GM19099 (cell line): ENCODE measurements around the gene WSB2.

Experiments
- POLR2A ChIP-seq: IDR thresholded peaks from 3 replicates; pipeline ENCODE4 v1.6.1; 2011; ENCODE audit warnings: low read depth; ENCODE audit not compliant: insufficient read length; ENCODE audit errors: extremely low read depth

WSB2 gene

DNA sequence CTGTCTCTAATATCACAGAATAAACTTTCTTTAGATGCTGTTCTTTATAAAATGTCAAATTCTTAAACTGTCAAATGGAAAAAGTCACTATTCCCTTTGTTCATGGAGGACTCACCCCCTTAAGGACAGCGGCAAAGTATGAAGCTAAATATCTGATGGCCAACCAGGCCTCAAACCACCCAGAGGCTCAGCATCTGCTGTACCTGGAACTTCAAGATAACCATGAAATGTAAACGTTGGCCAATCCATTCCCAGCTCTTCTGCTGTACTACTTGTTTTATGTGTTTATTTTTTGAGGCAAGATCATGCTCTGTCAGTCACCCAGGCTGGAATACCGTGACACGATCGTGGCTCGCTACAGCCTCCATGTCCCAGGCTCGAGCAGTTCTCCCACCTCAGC is 28.8 kb downstream of the WSB2 start:
- no peak for TF ChIP-seq POLR2A

DNA sequence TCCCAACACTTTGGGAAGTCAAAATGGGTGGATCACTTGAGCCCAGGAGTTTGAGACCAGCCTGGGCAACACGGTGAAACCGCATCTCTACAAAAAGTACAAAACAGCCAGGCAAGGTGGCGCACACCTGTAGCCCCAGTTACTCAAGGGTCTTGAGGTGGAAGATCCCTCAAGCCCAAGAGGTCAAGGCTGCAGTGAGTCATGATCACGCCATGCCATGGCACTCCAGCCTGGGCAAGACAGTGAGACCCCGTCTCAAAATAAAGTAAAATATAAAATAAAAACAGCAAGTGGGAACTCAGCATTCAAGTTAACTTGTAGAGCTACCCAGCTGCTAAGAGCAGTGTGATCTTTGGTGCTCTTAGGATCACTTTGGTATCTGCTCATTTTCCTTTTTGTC is 31.8 kb downstream of the WSB2 start:
- no peak for TF ChIP-seq POLR2A

DNA sequence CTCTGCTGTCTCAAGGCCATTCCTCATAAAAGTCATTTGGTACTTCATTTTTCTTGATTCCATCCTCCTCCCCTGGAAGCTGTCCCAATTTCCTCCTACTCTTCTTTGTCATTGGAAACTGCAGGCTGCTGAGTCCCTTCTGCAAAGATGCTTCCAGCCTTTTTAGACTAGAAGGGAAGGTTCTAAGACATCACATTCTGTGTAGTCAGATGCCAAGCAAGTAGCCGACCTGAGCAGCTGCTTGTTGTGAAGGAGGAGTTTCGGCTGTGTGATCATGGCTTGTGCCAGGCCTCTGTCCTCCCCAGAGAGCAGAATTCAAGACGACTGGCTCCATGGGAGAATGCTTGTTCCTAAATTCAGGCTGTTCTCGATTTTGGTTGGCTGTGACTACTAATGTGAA is 35.8 kb downstream of the WSB2 start:
- no peak for TF ChIP-seq POLR2A

DNA sequence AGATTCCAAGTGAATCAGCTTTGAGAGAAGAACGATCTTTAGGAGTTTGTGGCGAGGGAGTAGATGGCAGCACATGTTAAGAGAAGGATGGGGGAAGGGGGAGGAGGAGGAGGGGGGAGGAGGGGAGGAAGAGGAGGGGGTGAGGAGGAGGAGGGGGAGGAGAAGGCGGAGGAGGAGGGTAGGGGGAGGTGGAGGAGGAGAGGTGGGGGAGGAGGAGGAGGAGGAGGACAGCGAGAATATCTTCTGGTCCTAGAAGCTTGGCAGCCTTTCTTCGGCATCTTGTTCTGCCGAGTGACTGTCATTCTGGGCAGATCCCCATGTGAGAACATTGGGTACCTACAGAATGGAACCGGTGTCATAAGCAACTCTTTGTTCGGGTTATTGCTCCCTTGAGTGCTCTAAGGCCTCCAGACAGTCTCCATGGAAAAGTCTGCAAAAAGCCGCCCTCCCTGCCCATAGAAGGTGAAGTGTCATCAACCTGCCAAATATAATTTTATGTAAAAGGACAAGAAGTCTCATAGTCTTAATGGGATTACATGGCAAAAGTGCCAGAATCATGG is 37.6 kb downstream of the WSB2 start:
- no peak for TF ChIP-seq POLR2A

GRCh38 chr12:118022728-118023109 is 38.3 kb downstream of the WSB2 start:
- no peak for TF ChIP-seq POLR2A

DNA sequence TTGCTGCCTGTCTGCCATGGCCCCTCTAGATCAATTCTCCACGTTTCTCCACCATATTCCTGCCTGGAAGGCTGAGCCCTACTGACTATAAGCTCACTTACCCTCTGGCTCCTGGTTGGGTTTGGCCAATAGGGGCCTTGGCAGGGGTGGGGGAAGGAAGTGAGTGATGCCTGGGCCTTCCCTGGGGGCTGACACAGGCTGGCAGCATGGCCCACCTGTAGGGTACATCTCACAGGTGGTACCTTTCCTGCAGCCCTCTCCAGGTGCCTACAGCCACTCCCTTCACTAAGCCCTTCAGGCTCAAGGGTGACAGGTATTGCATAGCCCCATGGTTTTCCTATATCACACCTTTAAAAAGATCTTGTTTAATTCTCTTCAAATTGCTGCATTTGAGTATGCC is 40.9 kb downstream of the WSB2 start:
- TF ChIP-seq POLR2A = no peak

GRCh38 chr12:118017926-118018325 is 43.1 kb downstream of the WSB2 start:
- no peak for TF ChIP-seq POLR2A

- TF ChIP-seq POLR2A = peak; percentile 91
Measured at GRCh38 chr12:118016424-118017264, 44.3 kb downstream of the WSB2 start, which contains the start of gene RFC5. TSS of gene RFC5 (plus strand) at chr12:118016703. CDS start at chr12:118016828, 125 bp downstream.

DNA sequence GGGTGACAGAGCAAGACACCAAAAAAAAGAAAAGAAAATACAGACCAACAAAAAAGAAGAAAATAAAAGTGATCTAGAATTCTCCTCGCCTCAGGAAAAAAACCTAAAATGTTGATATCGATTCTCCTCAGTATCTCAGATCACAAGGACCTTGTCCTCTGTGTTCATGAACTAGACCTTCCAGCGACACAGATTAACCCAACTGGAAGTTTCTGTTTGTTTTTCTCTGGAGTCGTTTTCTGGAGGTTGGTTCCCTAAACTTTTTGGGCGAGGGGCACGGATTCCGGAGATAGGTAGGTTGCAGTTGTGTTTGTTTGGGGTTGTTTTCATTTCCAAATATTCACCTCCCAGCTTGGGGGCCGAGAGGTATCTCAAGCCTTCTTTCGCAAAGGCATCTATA is 45.0 kb downstream of the WSB2 start:
- TF ChIP-seq POLR2A = no peak

GRCh38 chr12:118015306-118015705 is 45.7 kb downstream of the WSB2 start:
- no peak for TF ChIP-seq POLR2A

DNA sequence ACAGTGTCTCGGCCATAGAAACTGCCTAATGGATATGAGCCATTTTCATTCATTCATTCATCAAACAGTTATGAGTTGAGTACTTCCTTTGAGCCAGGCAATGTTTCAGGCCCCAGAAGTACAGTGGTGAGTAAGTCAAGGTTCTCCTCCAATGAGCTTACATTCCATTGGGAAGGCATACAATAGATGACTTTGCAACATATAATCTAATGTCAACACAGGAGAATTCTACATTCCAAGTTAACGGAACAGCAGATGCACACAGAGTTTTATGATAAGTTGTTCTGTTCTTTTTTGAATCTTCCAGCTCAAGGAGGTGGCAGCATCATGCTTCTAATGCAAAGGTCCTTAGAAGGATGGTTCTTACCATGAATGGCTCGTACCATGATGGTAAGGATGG is 47.7 kb downstream of the WSB2 start:
- TF ChIP-seq POLR2A = no peak

DNA sequence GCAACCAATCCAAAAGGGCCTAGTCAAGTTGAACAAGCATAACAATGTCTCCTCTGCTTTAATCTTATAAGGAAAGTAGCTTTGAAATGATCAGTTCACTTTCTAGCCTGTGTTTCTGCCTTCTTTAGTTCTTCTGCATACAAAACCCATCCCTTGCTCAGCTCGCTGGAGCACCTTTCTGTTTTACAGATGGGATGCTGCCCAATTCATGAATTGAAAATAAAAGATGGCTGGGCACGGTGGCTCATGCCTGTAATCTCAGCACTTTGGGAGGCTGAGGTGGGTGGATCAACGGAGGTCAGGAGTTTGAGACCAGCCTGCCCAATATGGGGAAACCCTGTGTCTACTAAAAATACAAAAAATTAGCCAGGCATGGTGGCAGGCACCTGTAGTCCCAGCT is 49.0 kb downstream of the WSB2 start:
- no peak for TF ChIP-seq POLR2A

GRCh38 chr12:118011377-118011776 is 49.6 kb downstream of the WSB2 start:
- TF ChIP-seq POLR2A = no peak

DNA sequence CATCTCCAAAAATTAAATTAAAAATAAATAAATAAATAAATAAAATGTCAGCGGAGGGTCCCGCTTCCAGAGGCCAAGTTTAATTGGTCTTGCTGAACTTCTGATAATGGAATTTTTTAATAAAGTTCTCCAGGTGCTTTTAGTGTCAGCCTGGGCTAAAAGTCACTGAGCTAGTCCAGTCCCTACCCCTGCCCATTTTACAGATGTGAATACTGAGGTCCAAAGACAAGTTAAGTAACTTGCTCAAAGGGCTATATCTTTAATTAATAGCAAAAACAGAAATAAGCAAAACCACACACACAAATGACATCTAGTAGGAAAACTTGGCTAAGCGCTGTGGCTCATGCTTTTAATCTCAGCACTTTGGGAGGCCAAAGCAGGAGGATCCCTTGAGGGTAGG is 50.1 kb downstream of the WSB2 start:
- no peak for TF ChIP-seq POLR2A

DNA sequence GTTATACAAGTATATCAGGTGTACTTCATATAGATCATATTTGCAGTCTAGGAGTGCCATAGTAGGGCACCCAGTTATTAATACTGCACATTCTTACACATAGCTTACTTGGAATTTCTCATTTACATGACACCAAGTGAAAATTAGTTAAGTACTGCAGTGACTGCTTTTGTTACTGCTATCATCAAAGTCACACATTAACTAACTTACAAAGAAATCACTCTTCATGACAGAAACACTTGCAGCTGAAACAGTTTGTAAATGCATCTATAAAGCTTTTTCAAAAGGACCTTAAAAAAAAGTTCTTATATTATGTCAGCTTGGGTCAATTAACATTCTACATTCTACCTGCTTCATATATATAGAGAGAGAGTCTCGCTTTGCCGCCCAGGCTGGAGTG is 62.3 kb downstream of the WSB2 start:
- no peak for TF ChIP-seq POLR2A
